Vagina (tissue), 2 donors: ENCODE results near the gene SMARCA5. TPM values are rescaled to one million over a fixed set of nuclear protein-coding genes. Genes with fewer than 3 reads are reported as not detected.

Experiments
- DNase-seq, 2 donors: peaks; one replicate each; pipeline ENCODE4 v3.0.0-alpha.2; 2017; ENCODE audit errors: extremely low spot score in 2 of 2
- H3K27ac ChIP-seq: fragments of 200-600 bp; sonication (generic); one replicate; pipeline ENCODE4 v1.5.1; 2019
- H3K27me3 ChIP-seq: fragments of 200-600 bp; sonication (generic); one replicate; pipeline ENCODE4 v1.5.1; 2019
- H3K36me3 ChIP-seq, 2 donors: fragments of 200-600 bp; sonication (generic); one replicate each; pipeline ENCODE4 v1.5.1; 2017 to 2019
- H3K4me1 ChIP-seq: fragments of 200-600 bp; sonication (generic); one replicate; pipeline ENCODE4 v1.5.1; 2019
- H3K4me3 ChIP-seq, 2 donors: fragments of 200-600 bp; sonication (generic); 1 replicate in 1 of 2; 2 replicates in 1 of 2; pipeline ENCODE4 v1.5.1; 2016 to 2019
- H3K9me3 ChIP-seq: fragments of 200-600 bp; sonication (generic); one replicate; pipeline ENCODE4 v1.5.1; 2019
- CTCF ChIP-seq, 3 experiments: fragments of 450-650 bp in 2 of 3; fragments of 200-600 bp in 1 of 3; sonication (generic) in 1 of 3; IDR thresholded peaks; one replicate each; pipeline ENCODE4 v1.5.1; 2017 to 2019; ENCODE audit warnings: antibody characterized with exemption in 3 of 3, mild to moderate bottlenecking in 2 of 3, moderate library complexity in 2 of 3
- POLR2A ChIP-seq, 2 donors: fragments of 450-650 bp; IDR thresholded peaks; one replicate each; pipeline ENCODE4 v1.6.1; 2017; ENCODE audit warnings: antibody characterized with exemption in 2 of 2, mild to moderate bottlenecking in 2 of 2, moderate library complexity in 2 of 2
- POLR2AphosphoS5 ChIP-seq, 2 donors: sonication (generic); formaldehyde crosslinking; IDR thresholded peaks; one replicate each; pipeline ENCODE4 v1.9.0; 2017; ENCODE audit warnings: antibody characterized with exemption in 2 of 2, mild to moderate bottlenecking in 2 of 2, low read depth in 1 of 2; ENCODE audit not compliant: insufficient read depth in 1 of 2
- intact Hi-C: fragments of 100-400 bp; cut with DNase I; formaldehyde crosslinking; loops from one replicate; pipeline ENCODE4 v1.15.1; 2023
- total RNA-seq: library from RNA; depleted of rRNA; stranded (reverse); fragments of >200 nt; gene quantifications from one replicate; pipeline ENCODE4 v1.2.3, GENCODE V29; 2016

SMARCA5 gene
- total RNA-seq, 1 donor from 2014 or later, result 23.3 TPM

GRCh38 chr4:143502231-143502630, 11.3 kb upstream of the SMARCA5 start:
- TF ChIP-seq POLR2AphosphoS5 (IDR thresholded peaks at IDR 0.05; ENCODE audit: insufficient read depth in 1 of 2, low read depth in 1 of 2) (no peak), POLR2A (IDR thresholded peaks at IDR 0.05) (no peak), CTCF (IDR thresholded peaks at IDR 0.05) (no peak)
- Histone ChIP-seq H3K4me3 (no peak overlapping the region), H3K27me3 (no peaks in the 10 kb centered on the region), H3K27ac (no peak overlapping the region), H3K9me3 (no peaks in the 10 kb centered on the region), H3K36me3 (no peaks in the 10 kb centered on the region), H3K4me1 (no peaks in the 10 kb centered on the region)
- intact Hi-C loops, result no loop called here
- DNase-seq, result no peak

DNA sequence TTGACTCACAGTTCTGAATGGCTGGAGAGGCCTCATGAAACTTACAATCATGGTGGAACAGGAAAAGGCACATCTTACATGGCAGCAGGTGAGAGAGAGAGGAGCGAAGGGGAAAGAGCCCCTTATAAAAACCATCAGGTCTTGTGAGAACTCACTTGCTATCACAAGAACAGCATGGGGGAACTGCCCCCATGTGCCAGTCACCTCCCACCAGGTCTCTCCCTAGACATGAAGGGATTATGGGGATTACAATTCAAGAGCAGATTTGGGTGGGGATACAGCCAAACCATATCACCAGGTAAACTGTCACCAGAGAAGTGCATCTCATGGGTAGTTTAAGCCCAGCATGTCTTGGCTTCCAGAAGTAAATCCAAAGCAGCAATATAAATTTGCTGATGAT, 7.5 kb upstream of the SMARCA5 start:
- TF ChIP-seq POLR2A (IDR thresholded peaks at IDR 0.05), result no peak
- TF ChIP-seq CTCF (IDR thresholded peaks at IDR 0.05), result no peak
- no peak for TF ChIP-seq POLR2AphosphoS5 (IDR thresholded peaks at IDR 0.05; ENCODE audit: insufficient read depth in 1 of 2, low read depth in 1 of 2)
- DNase-seq, result no peak
- Histone ChIP-seq H3K27me3 (no peaks in the 10 kb centered on the region), H3K4me1 (no peaks in the 10 kb centered on the region), H3K4me3 (no peak overlapping the region), H3K36me3 (no peaks in the 10 kb centered on the region), H3K9me3 (no peaks in the 10 kb centered on the region), H3K27ac (no peak overlapping the region)
- intact Hi-C loops, result loop anchor here (5.0 kb wide), 1 partner anchor 1164 kb away; no protein-coding TSS in a partner anchor

DNA sequence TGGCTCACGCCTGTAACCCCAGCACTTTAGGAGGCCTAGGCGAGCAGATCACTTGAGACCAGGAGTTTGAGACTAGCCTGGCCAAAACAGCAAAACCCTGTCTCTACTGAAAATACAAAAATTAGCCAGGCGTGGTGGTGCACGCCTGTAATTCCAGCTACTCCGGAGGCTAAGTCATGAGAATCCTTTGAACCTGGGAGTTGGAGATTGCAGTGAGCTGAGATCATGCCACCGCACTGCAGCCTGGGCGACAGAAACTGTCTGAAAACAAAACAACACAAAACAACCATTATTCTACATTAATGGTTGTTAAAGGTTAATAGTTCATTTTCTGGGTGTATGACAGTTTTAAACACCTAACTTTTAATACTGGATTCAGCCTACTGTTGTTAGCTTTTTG, 1.6 kb upstream of the SMARCA5 start:
- Histone ChIP-seq H3K4me3 (no peak overlapping the region), H3K9me3 (no peaks in the 10 kb centered on the region), H3K27me3 (no peaks in the 10 kb centered on the region), H3K4me1 (peaks cover 23% of the 10 kb centered on the region), H3K27ac (no peak overlapping the region), H3K36me3 (no peaks in the 10 kb centered on the region)
- TF ChIP-seq CTCF (IDR thresholded peaks at IDR 0.05) (no peak), POLR2A (IDR thresholded peaks at IDR 0.05) (no peak), POLR2AphosphoS5 (IDR thresholded peaks at IDR 0.05; ENCODE audit: insufficient read depth in 1 of 2, low read depth in 1 of 2) (no peak)
- intact Hi-C loops, result no loop called here
- no peak for DNase-seq

DNA sequence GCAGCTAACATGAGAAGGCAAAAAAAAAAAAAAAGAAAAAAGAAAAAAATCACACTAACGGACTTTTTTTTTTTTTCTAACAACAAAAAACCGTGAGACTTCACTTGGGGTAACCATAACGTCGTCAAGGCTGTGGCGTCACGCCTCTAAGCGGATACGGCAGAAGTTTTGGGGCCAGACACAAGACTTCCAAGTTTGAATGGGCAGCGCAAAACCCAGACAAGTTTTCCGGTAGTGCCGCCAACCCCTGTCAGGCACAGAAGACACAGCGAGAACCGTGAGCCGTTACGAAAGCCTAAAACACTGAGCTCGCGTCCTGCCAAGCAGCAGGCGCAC, 556 bp upstream of the SMARCA5 start:
- Histone ChIP-seq H3K27ac (peak overlapping the region; percentile 98), H3K4me3 (peak overlapping the region; percentile 73 to 95)

GRCh38 chr4:143514169-143514495, 630 bp downstream of the SMARCA5 start:
- no peaks in the 10 kb centered on the region for H3K27me3 ChIP-seq
- TF ChIP-seq POLR2AphosphoS5 (IDR thresholded peaks at IDR 0.05; ENCODE audit: insufficient read depth in 1 of 2, low read depth in 1 of 2) (no peak), POLR2A (IDR thresholded peaks at IDR 0.05) (no peak), CTCF (IDR thresholded peaks at IDR 0.05) (no peak)
- intact Hi-C loops, result no loop called here
- peaks cover 45% of the 10 kb centered on the region for H3K4me1 ChIP-seq
- H3K27ac ChIP-seq, result peak overlapping the region; percentile 98
- no peak for DNase-seq
- peak overlapping the region; percentile 73 to 95 for H3K4me3 ChIP-seq
- peaks cover 0 to 10% of the 10 kb centered on the region in 2 donors for H3K36me3 ChIP-seq
- H3K9me3 ChIP-seq, result no peaks in the 10 kb centered on the region

More for the DNA sequence above, 556 bp upstream of the SMARCA5 start:
- Histone ChIP-seq H3K27me3 (no peaks in the 10 kb centered on the region), H3K36me3 (peaks cover 0 to under 1% of the 10 kb centered on the region in 2 donors), H3K9me3 (no peaks in the 10 kb centered on the region), H3K4me1 (peaks cover 33% of the 10 kb centered on the region)
- DNase-seq, result no peak
- TF ChIP-seq POLR2AphosphoS5 (IDR thresholded peaks at IDR 0.05; ENCODE audit: insufficient read depth in 1 of 2, low read depth in 1 of 2) (no peak), CTCF (IDR thresholded peaks at IDR 0.05) (no peak), POLR2A (IDR thresholded peaks at IDR 0.05) (no peak)
- intact Hi-C loops, result no loop called here
